ENCODE measurements around the gene MAPKBP1.
"Not testable (repeated sequence)": the region's sequence is repeated elsewhere in the genome, so short reads cannot be mapped to it uniquely, and the experiment has no call there.

The MAPKBP1 gene

DNA sequence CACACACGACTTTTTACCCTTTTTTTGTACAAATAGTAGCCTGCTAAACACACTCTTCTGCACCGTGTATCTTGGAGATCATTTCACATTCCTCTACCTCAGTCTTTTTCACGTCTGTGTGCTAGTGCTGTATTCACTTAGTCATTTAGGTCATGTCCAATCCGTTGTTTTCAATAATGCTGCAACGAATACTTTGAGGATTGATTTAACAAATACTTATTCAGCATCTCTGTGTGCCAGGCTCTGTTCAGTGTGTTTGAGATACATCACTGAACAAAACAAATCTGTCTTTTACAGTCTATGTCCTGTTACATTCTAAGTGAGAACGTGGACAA is 54.5 kb downstream of the MAPKBP1 start (continued):
- TF ChIP-seq ZNF311 (tag by site-specific recombination; IDR thresholded peaks at IDR 0.05; ENCODE audit: borderline replicate concordance) (no peak), ZNF830 (tag by site-specific recombination; IDR thresholded peaks at IDR 0.05; ENCODE audit: low read depth) (no peak), ZNF335 (tag by site-specific recombination; conservative IDR thresholded peaks at IDR 0.05) (no peak), OVOL3 (tag by site-specific recombination; IDR thresholded peaks at IDR 0.05) (no peak)

DNA sequence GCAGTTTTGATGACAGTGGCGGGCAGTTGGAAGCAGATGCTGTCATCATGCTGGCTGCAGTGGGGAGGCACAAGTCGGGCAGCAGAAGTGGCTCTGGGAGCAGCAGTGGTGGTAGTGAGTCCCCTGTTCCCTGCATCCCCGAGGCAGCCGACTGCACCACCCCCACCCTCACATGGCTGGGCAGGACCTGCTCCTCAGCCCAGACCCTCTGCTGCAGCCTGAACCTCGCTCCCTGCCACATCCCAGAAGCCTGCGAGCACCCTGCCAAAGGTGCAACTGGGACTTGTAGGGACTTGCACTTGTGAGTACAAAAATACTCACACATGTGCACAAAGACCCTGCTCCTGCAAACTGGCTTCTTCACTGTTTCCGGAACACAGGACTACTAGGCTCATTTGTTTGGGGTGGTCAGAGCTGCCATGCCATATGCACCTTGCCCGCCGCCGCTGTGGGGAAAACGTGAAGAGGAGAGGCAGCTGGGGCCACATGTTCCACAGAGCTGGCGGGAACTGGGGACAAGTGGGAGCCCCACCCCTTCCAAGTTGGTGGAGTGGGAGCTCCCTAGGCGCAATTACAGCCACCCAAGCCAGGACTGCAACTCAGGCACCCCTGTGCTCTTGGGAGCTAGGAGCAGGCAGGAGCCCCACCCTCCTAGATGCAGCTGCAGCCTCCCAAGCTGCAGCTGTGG is 55.8 kb downstream of the MAPKBP1 start:
- CTCF ChIA-PET: no interaction called here
- no peak for TF ChIP-seq ZNF140 (tag by site-specific recombination; IDR thresholded peaks at IDR 0.05)
- no peak for TF ChIP-seq TCF7L2 (IDR thresholded peaks at IDR 0.05; ENCODE audit: borderline replicate concordance, low read depth, low read length)
- TF ChIP-seq, protein P1, sequence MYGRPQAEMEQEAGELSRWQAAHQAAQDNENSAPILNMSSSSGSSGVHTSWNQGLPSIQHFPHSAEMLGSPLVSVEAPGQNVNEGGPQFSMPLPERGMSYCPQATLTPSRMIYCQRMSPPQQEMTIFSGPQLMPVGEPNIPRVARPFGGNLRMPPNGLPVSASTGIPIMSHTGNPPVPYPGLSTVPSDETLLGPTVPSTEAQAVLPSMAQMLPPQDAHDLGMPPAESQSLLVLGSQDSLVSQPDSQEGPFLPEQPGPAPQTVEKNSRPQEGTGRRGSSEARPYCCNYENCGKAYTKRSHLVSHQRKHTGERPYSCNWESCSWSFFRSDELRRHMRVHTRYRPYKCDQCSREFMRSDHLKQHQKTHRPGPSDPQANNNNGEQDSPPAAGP (tag by site-specific recombination; IDR thresholded peaks at IDR 0.05): no peak
- TF ChIP-seq ZNF324 (tag by site-specific recombination; IDR thresholded peaks at IDR 0.05): no peak
- TF ChIP-seq, protein P2, sequence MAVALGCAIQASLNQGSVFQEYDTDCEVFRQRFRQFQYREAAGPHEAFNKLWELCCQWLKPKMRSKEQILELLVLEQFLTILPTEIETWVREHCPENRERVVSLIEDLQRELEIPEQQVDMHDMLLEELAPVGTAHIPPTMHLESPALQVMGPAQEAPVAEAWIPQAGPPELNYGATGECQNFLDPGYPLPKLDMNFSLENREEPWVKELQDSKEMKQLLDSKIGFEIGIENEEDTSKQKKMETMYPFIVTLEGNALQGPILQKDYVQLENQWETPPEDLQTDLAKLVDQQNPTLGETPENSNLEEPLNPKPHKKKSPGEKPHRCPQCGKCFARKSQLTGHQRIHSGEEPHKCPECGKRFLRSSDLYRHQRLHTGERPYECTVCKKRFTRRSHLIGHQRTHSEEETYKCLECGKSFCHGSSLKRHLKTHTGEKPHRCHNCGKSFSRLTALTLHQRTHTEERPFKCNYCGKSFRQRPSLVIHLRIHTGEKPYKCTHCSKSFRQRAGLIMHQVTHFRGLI (tag by site-specific recombination; IDR thresholded peaks at IDR 0.05): no peak
- TF ChIP-seq KLF10 (tag by site-specific recombination; IDR thresholded peaks at IDR 0.05): no peak
- TF ChIP-seq, protein P3, sequence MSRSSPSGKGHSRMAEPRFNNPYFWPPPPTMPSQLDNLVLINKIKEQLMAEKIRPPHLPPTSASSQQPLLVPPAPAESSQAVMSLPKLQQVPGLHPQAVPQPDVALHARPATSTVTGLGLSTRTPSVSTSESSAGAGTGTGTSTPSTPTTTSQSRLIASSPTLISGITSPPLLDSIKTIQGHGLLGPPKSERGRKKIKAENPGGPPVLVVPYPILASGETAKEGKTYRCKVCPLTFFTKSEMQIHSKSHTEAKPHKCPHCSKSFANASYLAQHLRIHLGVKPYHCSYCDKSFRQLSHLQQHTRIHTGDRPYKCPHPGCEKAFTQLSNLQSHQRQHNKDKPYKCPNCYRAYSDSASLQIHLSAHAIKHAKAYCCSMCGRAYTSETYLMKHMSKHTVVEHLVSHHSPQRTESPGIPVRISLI (tag by site-specific recombination; IDR thresholded peaks at IDR 0.05): no peak
- TF ChIP-seq ZBTB1 (tag by site-specific recombination; IDR thresholded peaks at IDR 0.05): no peak
- Histone ChIP-seq H3K4me1 (ENCODE audit: control insufficient read depth, insufficient read depth, low read length) (no peaks in the 10 kb centered on the region), H3K36me3 (ENCODE audit: control insufficient read depth in 2 of 2, insufficient read depth in 1 of 2, low read length in 2 of 2) (peaks cover 0 to 2% of the 10 kb centered on the region in 2 experiments; a peak in 1 of 3 replicates), H3K27ac (ENCODE audit: extremely low read depth, low read depth, low read length) (no peak overlapping the region), H3K9me3 (ENCODE audit: control insufficient read depth, insufficient read depth, low read depth, low read length) (no peaks in the 10 kb centered on the region), H3K4me3 (ENCODE audit: low read depth, low read length) (no peak overlapping the region)
- POLR2A ChIA-PET: no interaction called here

DNA sequence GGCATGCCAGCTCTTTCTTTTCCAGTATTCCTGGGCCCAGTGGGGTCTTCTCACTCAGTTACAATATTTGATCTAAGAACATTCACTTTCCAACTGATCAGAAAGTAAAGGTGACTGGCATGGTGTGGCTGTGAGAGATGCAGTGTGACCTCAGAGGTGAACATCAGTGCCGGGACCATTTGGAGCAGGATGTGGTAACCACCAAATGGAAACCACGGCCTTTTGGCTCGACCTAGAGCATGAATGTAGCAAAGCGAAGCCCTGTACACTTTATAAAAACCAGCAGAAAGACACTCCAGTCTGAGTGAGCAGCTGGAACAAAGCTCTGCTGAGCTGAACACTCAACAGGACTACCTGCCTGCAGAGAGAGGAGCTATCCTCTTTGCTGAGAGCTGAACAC is 57.0 kb downstream of the MAPKBP1 start:
- POLR2A ChIA-PET; H3K9me3 ChIP-seq (ENCODE audit: control insufficient read depth, insufficient read depth, low read depth, low read length); H3K36me3 ChIP-seq (ENCODE audit: control insufficient read depth in 2 of 2, insufficient read depth in 1 of 2, low read length in 2 of 2); H3K4me1 ChIP-seq (ENCODE audit: control insufficient read depth, insufficient read depth, low read length); H3K4me3 ChIP-seq (ENCODE audit: low read depth, low read length); H3K27ac ChIP-seq (ENCODE audit: extremely low read depth, low read depth, low read length): not testable (repeated sequence)
- CTCF ChIA-PET: interaction anchor here (1.3 kb wide), 1 partner anchor 74 kb away, joined by 6 read pairs; no protein-coding TSS in a partner anchor

DNA sequence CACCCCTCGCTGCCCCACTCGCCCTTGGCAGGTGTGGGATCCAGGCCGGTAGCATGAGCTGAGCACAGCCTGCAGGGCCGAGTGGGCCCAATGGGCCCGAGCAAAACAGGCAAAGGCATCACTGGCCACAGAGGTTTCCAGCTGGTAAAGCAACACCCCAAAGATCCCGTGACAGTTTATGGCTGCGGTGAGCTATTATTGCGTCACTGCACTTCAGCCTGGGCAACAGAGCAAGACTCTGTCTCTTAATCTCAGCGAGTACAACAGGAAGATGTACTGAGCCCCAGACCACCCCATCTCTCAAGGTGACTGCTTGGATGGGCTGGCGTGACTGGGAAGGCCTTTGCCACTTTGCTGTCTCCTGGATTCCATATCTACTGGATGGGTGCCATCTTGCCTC is 57.9 kb downstream of the MAPKBP1 start:
- H3K9me3 ChIP-seq (ENCODE audit: control insufficient read depth, insufficient read depth, low read depth, low read length): no peaks in the 10 kb centered on the region
- ChIA-PET CTCF (no interaction called here), POLR2A (no interaction called here)
- TF ChIP-seq ZBTB1 (tag by site-specific recombination; IDR thresholded peaks at IDR 0.05) (no peak), ZNF624 (tag by site-specific recombination; IDR thresholded peaks at IDR 0.05) (no peak), ZNF121 (tag by site-specific recombination; IDR thresholded peaks at IDR 0.05) (0 out of 2 replicates have a peak, but pooled peaks have one; percentile 43), ZNF140 (tag by site-specific recombination; IDR thresholded peaks at IDR 0.05) (no peak)
- no peak overlapping the region for H3K27ac ChIP-seq (ENCODE audit: extremely low read depth, low read depth, low read length)
- H3K4me3 ChIP-seq (ENCODE audit: low read depth, low read length): no peak overlapping the region
- no peaks in the 10 kb centered on the region for H3K36me3 ChIP-seq (ENCODE audit: control insufficient read depth in 2 of 2, insufficient read depth in 1 of 2, low read length in 2 of 2)
- no peaks in the 10 kb centered on the region for H3K4me1 ChIP-seq (ENCODE audit: control insufficient read depth, insufficient read depth, low read length)
